Activated naive CD4-positive, alpha-beta T cell treated with anti-CD3 and anti-CD28 coated beads, Interleukin-2, amount 10 ng/mL, durations not matched to agents 7 days and 5 days (primary cell): ENCODE data around the gene HTT-AS.

Source experiments
- CTCF ChIA-PET: fragments of 350-600 bp; sonication (Branson Sonifier 250); formaldehyde crosslinking; loops from one replicate; lab custom pipeline; 2021; ENCODE audit warnings: antibody characterized with exemption; lab: Charles Lee
- DNase-seq: peaks from one replicate; pipeline ENCODE4 v3.0.0-alpha.2; 2020
- H3K27ac Mint-ChIP-seq: one replicate; pipeline ENCODE4 v1.8.0; 2021; ENCODE audit warnings: mild to moderate bottlenecking, moderate library complexity, mixed read lengths
- H3K27me3 Mint-ChIP-seq: one replicate; pipeline ENCODE4 v1.8.0; 2021; ENCODE audit warnings: mild to moderate bottlenecking, mixed read lengths
- H3K36me3 Mint-ChIP-seq: one replicate; pipeline ENCODE4 v1.8.0; 2021; ENCODE audit warnings: mixed read lengths
- H3K4me1 Mint-ChIP-seq: one replicate; pipeline ENCODE4 v1.8.0; 2021; ENCODE audit warnings: mixed read lengths
- H3K4me3 Mint-ChIP-seq: one replicate; pipeline ENCODE4 v1.8.0; 2021; ENCODE audit warnings: mild to moderate bottlenecking, moderate library complexity, mixed read lengths
- H3K9me3 Mint-ChIP-seq: one replicate; pipeline ENCODE4 v1.8.0; 2021; ENCODE audit warnings: mixed read lengths

Gene HTT-AS

DNA sequence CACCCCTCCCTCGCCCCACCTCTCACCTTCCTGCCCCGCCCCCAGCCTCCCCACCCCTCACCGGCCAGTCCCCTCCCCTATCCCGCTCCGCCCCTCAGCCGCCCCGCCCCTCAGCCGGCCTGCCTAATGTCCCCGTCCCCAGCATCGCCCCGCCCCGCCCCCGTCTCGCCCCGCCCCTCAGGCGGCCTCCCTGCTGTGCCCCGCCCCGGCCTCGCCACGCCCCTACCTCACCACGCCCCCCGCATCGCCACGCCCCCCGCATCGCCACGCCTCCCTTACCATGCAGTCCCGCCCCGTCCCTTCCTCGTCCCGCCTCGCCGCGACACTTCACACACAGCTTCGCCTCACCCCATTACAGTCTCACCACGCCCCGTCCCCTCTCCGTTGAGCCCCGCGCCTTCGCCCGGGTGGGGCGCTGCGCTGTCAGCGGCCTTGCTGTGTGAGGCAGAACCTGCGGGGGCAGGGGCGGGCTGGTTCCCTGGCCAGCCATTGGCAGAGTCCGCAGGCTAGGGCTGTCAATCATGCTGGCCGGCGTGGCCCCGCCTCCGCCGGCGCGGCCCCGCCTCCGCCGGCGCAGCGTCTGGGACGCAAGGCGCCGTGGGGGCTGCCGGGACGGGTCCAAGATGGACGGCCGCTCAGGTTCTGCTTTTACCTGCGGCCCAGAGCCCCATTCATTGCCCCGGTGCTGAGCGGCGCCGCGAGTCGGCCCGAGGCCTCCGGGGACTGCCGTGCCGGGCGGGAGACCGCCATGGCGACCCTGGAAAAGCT, at the start of gene HTT-AS, which contains the start of gene HTT:
Gene HTT-AS, minus strand, starts transcription at position 461 of the 768 bp plus-strand sequence.
Gene HTT, plus strand, starts transcription at position 604 of the 768 bp plus-strand sequence. Its CDS starts 145 bp downstream, at position 749.
- Mint-ChIP-seq H3K27me3 (peaks cover 9% of the 10 kb centered on the region), H3K9me3 (no peaks in the 10 kb centered on the region), H3K4me1 (peaks cover 29% of the 10 kb centered on the region), H3K4me3 (peak within 1 kb of the TSS; percentile 84), H3K27ac (peak within 1 kb of the TSS; percentile 94), H3K36me3 (peaks cover 1% of the 10 kb centered on the region)
- DNase-seq = peak; percentile 98
- CTCF ChIA-PET = no interaction called here

- Mint-ChIP-seq H3K9me3 (no peaks in the 10 kb centered on the region), H3K27me3 (no peaks in the 10 kb centered on the region), H3K4me3 (no peak overlapping the region), H3K4me1 (peaks cover 14% of the 10 kb centered on the region), H3K27ac (no peak overlapping the region), H3K36me3 (peaks cover 36% of the 10 kb centered on the region)
- no peak for DNase-seq
- CTCF ChIA-PET = interaction anchor here (1.5 kb wide), 1 partner anchor 16 kb away, joined by 6 read pairs; no protein-coding TSS in a partner anchor
Measured at GRCh38 chr4:3123181-3123671, 48.9 kb upstream of the HTT-AS start.

DNA sequence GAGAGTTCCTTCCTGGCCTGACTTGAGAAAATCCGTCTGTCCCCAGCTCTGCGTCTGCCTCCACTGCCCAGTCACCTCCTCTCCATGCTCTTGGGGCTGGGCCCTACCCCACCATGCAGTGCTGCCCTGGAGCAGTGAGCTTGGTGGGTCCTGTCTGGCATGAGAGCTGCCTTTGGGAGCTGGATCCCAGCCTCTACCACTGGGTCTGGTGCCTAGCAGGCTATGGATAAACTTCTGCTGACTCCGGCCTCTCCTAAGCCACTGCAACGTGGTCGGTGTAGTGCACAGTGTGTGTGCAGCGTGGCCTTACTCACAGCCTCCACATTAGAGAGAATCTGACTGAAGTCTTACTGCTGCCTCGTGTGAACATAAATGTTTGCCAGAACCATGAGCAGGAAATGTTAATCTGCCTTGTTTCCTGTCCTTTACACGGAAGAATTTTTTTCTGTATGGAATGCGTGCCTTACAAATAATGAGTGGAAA, 47.8 kb upstream of the HTT-AS start:
- H3K4me1 Mint-ChIP-seq = peaks cover 14% of the 10 kb centered on the region
- no peak overlapping the region for H3K4me3 Mint-ChIP-seq
- H3K27ac Mint-ChIP-seq = peak overlapping the region; percentile 80
- H3K27me3 Mint-ChIP-seq = no peaks in the 10 kb centered on the region
- CTCF ChIA-PET = interaction anchor here (1.5 kb wide), 1 partner anchor 15 kb away, joined by 6 read pairs; no protein-coding TSS in a partner anchor
- H3K36me3 Mint-ChIP-seq = peaks cover 29% of the 10 kb centered on the region
- no peaks in the 10 kb centered on the region for H3K9me3 Mint-ChIP-seq
- DNase-seq = no peak

- DNase-seq = no peak
- Mint-ChIP-seq H3K4me3 (no peak overlapping the region), H3K4me1 (peaks cover 14% of the 10 kb centered on the region), H3K36me3 (peaks cover 27% of the 10 kb centered on the region), H3K27me3 (no peaks in the 10 kb centered on the region), H3K27ac (peak overlapping the region; percentile 80), H3K9me3 (no peaks in the 10 kb centered on the region)
- CTCF ChIA-PET = no interaction called here
Measured at GRCh38 chr4:3121596-3121995, 47.3 kb upstream of the HTT-AS start.

DNA sequence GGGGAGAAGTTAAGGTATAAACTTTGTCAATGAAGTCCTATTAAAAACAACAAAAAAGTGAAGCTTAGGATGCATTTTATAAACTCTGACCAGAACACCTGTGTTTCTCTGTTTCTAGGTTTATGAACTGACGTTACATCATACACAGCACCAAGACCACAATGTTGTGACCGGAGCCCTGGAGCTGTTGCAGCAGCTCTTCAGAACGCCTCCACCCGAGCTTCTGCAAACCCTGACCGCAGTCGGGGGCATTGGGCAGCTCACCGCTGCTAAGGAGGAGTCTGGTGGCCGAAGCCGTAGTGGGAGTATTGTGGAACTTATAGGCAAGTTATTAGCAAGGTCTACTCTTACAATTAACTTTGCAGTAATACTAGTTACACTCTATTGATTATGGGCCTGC, 46.8 kb upstream of the HTT-AS start:
- Mint-ChIP-seq H3K4me1 (peaks cover 14% of the 10 kb centered on the region), H3K27me3 (no peaks in the 10 kb centered on the region), H3K4me3 (no peak overlapping the region), H3K9me3 (no peaks in the 10 kb centered on the region), H3K27ac (no peak overlapping the region), H3K36me3 (peaks cover 31% of the 10 kb centered on the region)
- no peak for DNase-seq
- CTCF ChIA-PET = interaction anchor here (1.3 kb wide), 1 partner anchor 9 kb away, joined by 3 read pairs; no protein-coding TSS in a partner anchor

DNA sequence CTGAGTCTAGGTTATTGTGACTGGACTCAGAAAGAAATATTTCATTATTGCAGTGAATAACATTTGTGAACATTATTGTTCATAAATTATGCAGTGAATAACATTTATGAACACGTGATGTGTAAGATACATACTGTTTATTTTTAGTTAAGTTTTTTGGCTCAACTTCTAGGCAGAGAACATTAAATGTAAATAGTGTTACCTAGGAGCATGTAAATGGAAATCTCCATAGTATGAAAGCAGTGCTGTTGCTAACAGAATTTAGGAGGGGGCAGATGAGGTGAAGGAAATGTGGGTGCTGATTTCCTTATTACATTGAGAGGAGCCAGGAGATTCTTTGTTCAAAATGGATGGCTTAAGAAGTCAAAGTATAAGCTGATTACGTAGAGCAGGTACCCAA, 45.1 kb upstream of the HTT-AS start:
- Mint-ChIP-seq H3K36me3 (peaks cover 39% of the 10 kb centered on the region), H3K27me3 (no peaks in the 10 kb centered on the region), H3K9me3 (no peaks in the 10 kb centered on the region), H3K4me3 (no peak overlapping the region), H3K4me1 (peaks cover 14% of the 10 kb centered on the region), H3K27ac (no peak overlapping the region)
- no peak for DNase-seq
- CTCF ChIA-PET = no interaction called here

DNA sequence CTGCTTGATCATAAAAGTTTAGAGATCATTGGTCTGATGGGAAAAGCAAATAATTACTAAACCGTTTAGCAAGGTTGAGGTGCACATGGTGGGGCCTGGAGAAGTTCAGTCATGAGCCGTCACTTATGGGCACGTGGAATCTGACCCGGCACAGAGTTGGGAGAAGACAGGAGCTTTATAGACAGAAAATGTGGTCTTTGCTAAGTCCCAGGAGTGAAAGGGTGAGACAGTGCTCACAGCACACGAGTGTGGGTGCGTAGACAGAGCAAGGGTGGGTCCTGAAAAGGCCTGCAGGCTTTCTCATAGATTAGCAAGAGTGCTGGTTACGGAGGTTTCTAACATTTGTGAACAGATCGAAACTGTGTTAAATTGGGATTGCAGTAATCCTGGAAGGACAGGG, 44.0 kb upstream of the HTT-AS start:
- Mint-ChIP-seq H3K4me3 (no peak overlapping the region), H3K27ac (no peak overlapping the region), H3K36me3 (peaks cover 35% of the 10 kb centered on the region), H3K4me1 (peaks cover 14% of the 10 kb centered on the region), H3K27me3 (no peaks in the 10 kb centered on the region), H3K9me3 (no peaks in the 10 kb centered on the region)
- CTCF ChIA-PET = no interaction called here
- DNase-seq = no peak

- peaks cover 32% of the 10 kb centered on the region for H3K36me3 Mint-ChIP-seq
- no peaks in the 10 kb centered on the region for H3K9me3 Mint-ChIP-seq
- H3K4me1 Mint-ChIP-seq = peaks cover 6% of the 10 kb centered on the region
- H3K4me3 Mint-ChIP-seq = no peak overlapping the region
- no peaks in the 10 kb centered on the region for H3K27me3 Mint-ChIP-seq
- no peak for DNase-seq
- CTCF ChIA-PET = no interaction called here
- no peak overlapping the region for H3K27ac Mint-ChIP-seq
Measured at GRCh38 chr4:3116955-3117354, 42.6 kb upstream of the HTT-AS start.

- Mint-ChIP-seq H3K9me3 (no peaks in the 10 kb centered on the region), H3K36me3 (peaks cover 33% of the 10 kb centered on the region), H3K27me3 (no peaks in the 10 kb centered on the region), H3K4me1 (no peaks in the 10 kb centered on the region), H3K4me3 (no peak overlapping the region), H3K27ac (no peak overlapping the region)
- no peak for DNase-seq
- CTCF ChIA-PET = interaction anchor here (0.6 kb wide), 1 partner anchor 19 kb away, joined by 3 read pairs; no protein-coding TSS in a partner anchor
Measured at GRCh38 chr4:3115637-3116270, 41.4 kb upstream of the HTT-AS start.

GRCh38 chr4:3114377-3114776, 40.0 kb upstream of the HTT-AS start:
- H3K4me3 Mint-ChIP-seq = no peak overlapping the region
- peaks cover 39% of the 10 kb centered on the region for H3K36me3 Mint-ChIP-seq
- CTCF ChIA-PET = no interaction called here
- H3K27ac Mint-ChIP-seq = peak overlapping the region; percentile 43
- H3K27me3 Mint-ChIP-seq = no peaks in the 10 kb centered on the region
- no peak for DNase-seq
- no peaks in the 10 kb centered on the region for H3K4me1 Mint-ChIP-seq
- H3K9me3 Mint-ChIP-seq = no peaks in the 10 kb centered on the region

DNA sequence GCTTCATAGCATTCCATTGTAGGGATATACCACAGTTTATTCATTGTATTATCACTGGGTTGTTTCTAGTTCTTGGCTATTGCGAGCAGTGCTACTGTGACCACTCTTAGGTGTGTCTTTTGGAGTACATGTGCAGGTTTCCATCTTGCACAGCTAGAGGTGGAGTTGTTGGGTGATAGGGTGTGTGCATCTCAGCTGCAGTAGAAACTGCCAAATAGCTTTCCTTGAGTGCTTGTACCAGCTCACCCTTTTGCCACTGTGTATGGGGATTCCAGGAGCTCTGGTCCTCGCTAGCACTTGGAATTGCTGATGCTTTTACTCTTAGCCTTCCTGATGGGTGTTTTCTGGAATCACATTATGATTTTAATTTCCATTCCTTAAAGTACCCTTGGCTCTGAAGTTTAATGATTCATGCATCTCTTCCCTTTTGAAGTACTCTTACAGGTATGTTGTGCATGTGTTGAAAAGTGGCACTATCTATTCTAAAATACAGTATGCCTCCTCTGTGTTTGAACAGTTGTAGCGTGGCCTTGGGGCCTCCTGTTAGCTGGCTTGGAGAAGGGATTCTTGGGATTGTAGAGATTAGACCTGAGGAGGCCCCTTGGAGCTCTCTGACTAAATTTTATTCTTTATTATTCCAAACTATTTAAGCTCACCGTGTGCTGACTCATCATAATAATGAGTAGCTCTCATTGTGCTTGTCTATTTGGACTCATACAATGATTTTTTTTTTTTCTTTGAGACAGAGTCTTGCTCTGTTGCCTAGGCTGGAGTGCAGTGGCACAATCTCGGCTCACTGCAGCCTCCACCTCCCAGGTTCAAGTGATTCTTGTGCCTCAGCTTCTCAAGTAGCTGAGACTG, 38.5 kb upstream of the HTT-AS start:
- no peaks in the 10 kb centered on the region for H3K9me3 Mint-ChIP-seq

DNA sequence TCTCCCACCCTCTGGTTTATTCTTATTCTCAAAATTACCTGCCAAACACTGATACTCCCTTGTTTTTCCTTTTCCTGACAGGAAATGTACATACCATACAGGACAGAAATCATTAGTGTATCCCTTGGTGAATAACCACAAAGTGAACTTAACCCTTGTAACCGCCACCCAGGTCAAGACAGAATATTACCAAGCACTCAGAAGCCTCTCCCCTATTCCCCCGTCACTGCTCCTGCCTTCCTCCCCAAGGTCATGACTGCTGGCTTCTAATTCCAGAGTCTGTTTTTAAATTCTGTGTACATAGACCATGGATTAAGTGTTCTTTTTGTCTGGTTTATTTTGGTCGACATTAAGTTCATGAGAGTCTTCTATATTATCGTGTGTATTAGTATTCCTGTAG, 37.9 kb upstream of the HTT-AS start:
- no peak for DNase-seq
- peaks cover 52% of the 10 kb centered on the region for H3K36me3 Mint-ChIP-seq
- H3K4me3 Mint-ChIP-seq = no peak overlapping the region
- H3K27ac Mint-ChIP-seq = no peak overlapping the region
- no peaks in the 10 kb centered on the region for H3K4me1 Mint-ChIP-seq
- no peaks in the 10 kb centered on the region for H3K27me3 Mint-ChIP-seq
- CTCF ChIA-PET = interaction anchor here (0.5 to 1.2 kb wide), 2 partner anchors 29 to 950 kb away, joined by 3 read pairs; no protein-coding TSS in a partner anchor
- H3K9me3 Mint-ChIP-seq = no peaks in the 10 kb centered on the region

More for the DNA sequence above, 38.5 kb upstream of the HTT-AS start:
- Mint-ChIP-seq H3K27ac (no peak overlapping the region), H3K4me3 (no peak overlapping the region), H3K27me3 (no peaks in the 10 kb centered on the region), H3K36me3 (peaks cover 47% of the 10 kb centered on the region), H3K4me1 (no peaks in the 10 kb centered on the region)
- CTCF ChIA-PET = interaction anchor here (0.5 to 1.2 kb wide), 2 partner anchors 29 to 951 kb away, joined by 3 read pairs; no protein-coding TSS in a partner anchor
- DNase-seq = no peak

DNA sequence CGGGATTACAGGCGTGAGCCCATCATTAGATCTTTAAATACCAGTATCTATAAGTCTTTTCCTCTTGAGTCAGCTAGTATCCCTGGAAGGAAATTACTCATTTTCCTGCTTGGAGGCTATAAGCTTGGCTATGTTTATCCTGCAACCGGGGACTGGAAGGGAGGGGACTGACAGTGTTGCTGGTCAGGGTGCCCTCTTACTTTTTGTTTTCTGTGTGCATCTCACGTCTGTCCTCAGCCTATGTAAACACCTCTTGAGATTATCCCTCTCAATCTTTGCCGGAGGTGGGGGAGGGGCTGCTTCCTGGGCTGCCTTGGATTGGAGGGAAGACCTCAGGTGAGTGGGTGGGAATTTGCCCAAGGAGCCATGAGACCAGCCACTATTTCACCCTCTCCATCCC, 37.1 kb upstream of the HTT-AS start:
- Mint-ChIP-seq H3K27ac (no peak overlapping the region), H3K27me3 (no peaks in the 10 kb centered on the region), H3K4me3 (no peak overlapping the region), H3K9me3 (no peaks in the 10 kb centered on the region), H3K36me3 (peaks cover 54% of the 10 kb centered on the region), H3K4me1 (peaks cover 3% of the 10 kb centered on the region)
- CTCF ChIA-PET = interaction anchor here (0.6 to 1.3 kb wide), 2 partner anchors 15 to 73 kb away, joined by 3 to 4 read pairs; no protein-coding TSS in a partner anchor
- DNase-seq = no peak
